Large intestine (tissue), 3 donors: ENCODE measurements around the gene CPT1B. TPM values are rescaled to one million over a fixed set of nuclear protein-coding genes. Genes with fewer than 3 reads are reported as not detected.

Experiments used
- DNase-seq, 2 donors: peaks; one replicate each; pipeline versions ENCODE4 v3.0.0 to v3.0.0-alpha.2; 2013
- H3K27ac ChIP-seq: one replicate; pipeline ENCODE4 v1.5.1; 2013; ENCODE audit warnings: low read length
- H3K27me3 ChIP-seq: 2 replicates; pipeline ENCODE4 v1.6.1; 2013; ENCODE audit warnings: low read length; ENCODE audit not compliant: control insufficient read depth, insufficient read depth
- H3K36me3 ChIP-seq: 2 replicates; pipeline ENCODE4 v1.6.1; 2013; ENCODE audit warnings: low read length; ENCODE audit not compliant: control insufficient read depth, insufficient read depth
- H3K4me1 ChIP-seq: one replicate; pipeline ENCODE4 v1.6.1; 2013; ENCODE audit warnings: low read length; ENCODE audit not compliant: control insufficient read depth, insufficient read depth
- H3K4me3 ChIP-seq: one replicate; pipeline ENCODE4 v1.5.1; 2013; ENCODE audit warnings: low read length
- H3K9me3 ChIP-seq: one replicate; pipeline ENCODE4 v1.6.1; 2013; ENCODE audit warnings: mild to moderate bottlenecking, low read depth, low read length, moderate library complexity; ENCODE audit not compliant: control insufficient read depth
- WGBS: methylation state at CpG from one replicate; pipeline ENCODE4 v1.1.5; 2013; ENCODE audit warnings: low lambda C conversion rate; ENCODE audit not compliant: insufficient coverage; 5-methylcytosine and 5-hydroxymethylcytosine counted together
- polyA plus RNA-seq: library from polyadenylated mRNA; unstranded; fragments of 120-200 nt; gene quantifications from one replicate; pipeline ENCODE4 v1.2.1, GENCODE V29; 2013

The CPT1B gene
- polyA plus RNA-seq, 1 donor: 19.8 TPM

- DNase-seq: peak in 1 of 2 donors; percentile 31
- Histone ChIP-seq H3K36me3 (peaks cover 19% of the 10 kb centered on the region), H3K4me1 (no peaks in the 10 kb centered on the region), H3K27ac (no peak overlapping the region), H3K27me3 (no peaks in the 10 kb centered on the region), H3K4me3 (no peak overlapping the region), H3K9me3 (no peaks in the 10 kb centered on the region)
- no CpG with 5 or more reads among the region's 8 CpGs for WGBS
These were observed 9.2 kb downstream of the CPT1B start for GRCh38 chr22:50569041-50569459.

- Histone ChIP-seq H3K36me3 (peaks cover 19% of the 10 kb centered on the region), H3K9me3 (no peaks in the 10 kb centered on the region), H3K27me3 (no peaks in the 10 kb centered on the region), H3K4me3 (no peak overlapping the region), H3K4me1 (peaks cover 3% of the 10 kb centered on the region), H3K27ac (no peak overlapping the region)
- DNase-seq: peak in 1 of 2 donors; percentile 68
- no CpG with 5 or more reads among the region's 7 CpGs for WGBS
These were observed 9.6 kb downstream of the CPT1B start for GRCh38 chr22:50568626-50569025.

GRCh38 chr22:50567721-50568252 is 10.4 kb downstream of the CPT1B start:
- Histone ChIP-seq H3K27me3 (no peaks in the 10 kb centered on the region), H3K27ac (no peak overlapping the region), H3K36me3 (peaks cover 19% of the 10 kb centered on the region), H3K4me1 (peaks cover 6% of the 10 kb centered on the region), H3K4me3 (no peak overlapping the region), H3K9me3 (no peaks in the 10 kb centered on the region)
- 100% methylated on average over 3 of the region's 7 CpGs for WGBS
- no peak for DNase-seq

- peaks cover 14% of the 10 kb centered on the region for H3K27me3 ChIP-seq
- H3K4me3 ChIP-seq: no peak overlapping the region
- no peaks in the 10 kb centered on the region for H3K9me3 ChIP-seq
- H3K27ac ChIP-seq: no peak overlapping the region
- WGBS: no CpG with 5 or more reads among the region's 11 CpGs
- H3K36me3 ChIP-seq: peaks cover 4% of the 10 kb centered on the region
- H3K4me1 ChIP-seq: peaks cover 6% of the 10 kb centered on the region
- DNase-seq: no peak
These were observed 13.9 kb downstream of the CPT1B start for GRCh38 chr22:50564289-50564688.

- WGBS: 72% methylated on average over 2 of the region's 17 CpGs
- peaks cover 4% of the 10 kb centered on the region for H3K36me3 ChIP-seq
- H3K9me3 ChIP-seq: no peaks in the 10 kb centered on the region
- peak overlapping the region; percentile 60 for H3K4me3 ChIP-seq
- H3K27ac ChIP-seq: peak overlapping the region; percentile 81
- peaks cover 17% of the 10 kb centered on the region for H3K27me3 ChIP-seq
- H3K4me1 ChIP-seq: peaks cover 6% of the 10 kb centered on the region
- no peak for DNase-seq
These were observed 14.6 kb downstream of the CPT1B start for GRCh38 chr22:50563413-50564160.

- Histone ChIP-seq H3K27ac (peak within 1 kb of the TSS; percentile 81), H3K36me3 (peaks cover under 1% of the 10 kb centered on the region)
These were observed 15.5 kb downstream of the CPT1B start, which contains the start of gene SYCE3 for GRCh38 chr22:50562523-50563412. Gene SYCE3, minus strand, starts transcription at chr22:50562919. Its CDS starts 6,514 bp downstream, at chr22:50556405.

GRCh38 chr22:50561401-50562358 is 16.5 kb downstream of the CPT1B start:
- WGBS: no CpG with 5 or more reads among the region's 34 CpGs
- DNase-seq: no peak
- Histone ChIP-seq H3K27ac (no peak overlapping the region), H3K36me3 (no peaks in the 10 kb centered on the region), H3K4me1 (peaks cover 6% of the 10 kb centered on the region), H3K27me3 (peaks cover 25% of the 10 kb centered on the region), H3K4me3 (no peak overlapping the region), H3K9me3 (no peaks in the 10 kb centered on the region)

More at GRCh38 chr22:50562523-50563412, 15.5 kb downstream of the CPT1B start, which contains the start of gene SYCE3:
- H3K9me3 ChIP-seq: no peaks in the 10 kb centered on the region
- peaks cover 23% of the 10 kb centered on the region for H3K27me3 ChIP-seq
- peaks cover 6% of the 10 kb centered on the region for H3K4me1 ChIP-seq
- DNase-seq: peak; percentile 95 to 96
- peak within 1 kb of the TSS; percentile 60 for H3K4me3 ChIP-seq
- WGBS: no CpG with 5 or more reads among the region's 61 CpGs

- no peaks in the 10 kb centered on the region for H3K9me3 ChIP-seq
- peaks cover 6% of the 10 kb centered on the region for H3K4me1 ChIP-seq
- DNase-seq: no peak
- no peak overlapping the region for H3K27ac ChIP-seq
- WGBS: no CpG with 5 or more reads among the region's 3 CpGs
- no peaks in the 10 kb centered on the region for H3K36me3 ChIP-seq
- H3K27me3 ChIP-seq: peaks cover 32% of the 10 kb centered on the region
- H3K4me3 ChIP-seq: no peak overlapping the region
These were observed 18.2 kb downstream of the CPT1B start for GRCh38 chr22:50560034-50560433.

- H3K4me1 ChIP-seq: no peaks in the 10 kb centered on the region
- peaks cover 31% of the 10 kb centered on the region for H3K27me3 ChIP-seq
- H3K36me3 ChIP-seq: no peaks in the 10 kb centered on the region
- DNase-seq: no peak
- 100% methylated on average over 1 of the region's 5 CpGs for WGBS
- H3K9me3 ChIP-seq: no peaks in the 10 kb centered on the region
- H3K27ac ChIP-seq: no peak overlapping the region
- no peak overlapping the region for H3K4me3 ChIP-seq
These were observed 21.5 kb downstream of the CPT1B start for GRCh38 chr22:50556703-50557102.
